Measurements from ENCODE around the gene SELENON.

SELENON gene

GRCh38 chr1:25779388-25779787, 20.6 kb upstream of the SELENON start:
- no peak overlapping the region for H3K9ac ChIP-seq (ENCODE audit: low read length)
- no peaks in the 10 kb centered on the region for H3K9me3 ChIP-seq (ENCODE audit: low read length)
- TF ChIP-seq, protein P1, sequence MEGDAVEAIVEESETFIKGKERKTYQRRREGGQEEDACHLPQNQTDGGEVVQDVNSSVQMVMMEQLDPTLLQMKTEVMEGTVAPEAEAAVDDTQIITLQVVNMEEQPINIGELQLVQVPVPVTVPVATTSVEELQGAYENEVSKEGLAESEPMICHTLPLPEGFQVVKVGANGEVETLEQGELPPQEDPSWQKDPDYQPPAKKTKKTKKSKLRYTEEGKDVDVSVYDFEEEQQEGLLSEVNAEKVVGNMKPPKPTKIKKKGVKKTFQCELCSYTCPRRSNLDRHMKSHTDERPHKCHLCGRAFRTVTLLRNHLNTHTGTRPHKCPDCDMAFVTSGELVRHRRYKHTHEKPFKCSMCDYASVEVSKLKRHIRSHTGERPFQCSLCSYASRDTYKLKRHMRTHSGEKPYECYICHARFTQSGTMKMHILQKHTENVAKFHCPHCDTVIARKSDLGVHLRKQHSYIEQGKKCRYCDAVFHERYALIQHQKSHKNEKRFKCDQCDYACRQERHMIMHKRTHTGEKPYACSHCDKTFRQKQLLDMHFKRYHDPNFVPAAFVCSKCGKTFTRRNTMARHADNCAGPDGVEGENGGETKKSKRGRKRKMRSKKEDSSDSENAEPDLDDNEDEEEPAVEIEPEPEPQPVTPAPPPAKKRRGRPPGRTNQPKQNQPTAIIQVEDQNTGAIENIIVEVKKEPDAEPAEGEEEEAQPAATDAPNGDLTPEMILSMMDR (IDR thresholded peaks at IDR 0.05; ENCODE audit: low read length), result no peak
- no peak for TF ChIP-seq EZH2 (IDR thresholded peaks at IDR 0.05; ENCODE audit: borderline replicate concordance, low read length)
- no peak overlapping the region for H3K4me3 ChIP-seq (ENCODE audit: low read depth, low read length, poor library complexity, severe bottlenecking)
- no peaks in the 10 kb centered on the region for H3K79me2 ChIP-seq (ENCODE audit: insufficient read depth, low read length)
- 0 out of 2 replicates have a peak, but pooled peaks cover 5% of the 10 kb centered on the region for H3F3A ChIP-seq (ENCODE audit: insufficient read depth, low read length)
- H3K4me2 ChIP-seq (ENCODE audit: low read length), result no peak overlapping the region
- peaks cover 18% of the 10 kb centered on the region for H3K4me1 ChIP-seq (ENCODE audit: insufficient read depth, low read length, severe bottlenecking)
- peaks cover 20% of the 10 kb centered on the region for H3K27me3 ChIP-seq (ENCODE audit: insufficient read depth, low read length)
- H3K36me3 ChIP-seq (ENCODE audit: insufficient read depth, low read length), result no peaks in the 10 kb centered on the region
- no peaks in the 10 kb centered on the region for H4K20me1 ChIP-seq (ENCODE audit: insufficient read depth, low read length)
- no peak overlapping the region for H3K27ac ChIP-seq (ENCODE audit: low read depth, low read length, poor library complexity, severe bottlenecking)
- H3K9me2 ChIP-seq (ENCODE audit: low read depth, low read length), result no peaks in the 10 kb centered on the region
- H2AFZ ChIP-seq (ENCODE audit: low read length), result no peak overlapping the region

- Histone ChIP-seq H3K9me3 (ENCODE audit: low read length) (no peaks in the 10 kb centered on the region), H3K79me2 (ENCODE audit: insufficient read depth, low read length) (no peaks in the 10 kb centered on the region), H3K27ac (ENCODE audit: low read depth, low read length, poor library complexity, severe bottlenecking) (no peak overlapping the region), H2AFZ (ENCODE audit: low read length) (no peak overlapping the region), H3K4me2 (ENCODE audit: low read length) (no peak overlapping the region), H3K4me1 (ENCODE audit: insufficient read depth, low read length, severe bottlenecking) (peaks cover 13% of the 10 kb centered on the region), H3K4me3 (ENCODE audit: low read depth, low read length, poor library complexity, severe bottlenecking) (no peak overlapping the region), H3K9ac (ENCODE audit: low read length) (no peak overlapping the region), H3K27me3 (ENCODE audit: insufficient read depth, low read length) (peaks cover 20% of the 10 kb centered on the region), H3K36me3 (ENCODE audit: insufficient read depth, low read length) (no peaks in the 10 kb centered on the region), H3F3A (ENCODE audit: insufficient read depth, low read length) (0 out of 2 replicates have a peak, but pooled peaks cover 5% of the 10 kb centered on the region), H3K9me2 (ENCODE audit: low read depth, low read length) (no peaks in the 10 kb centered on the region), H4K20me1 (ENCODE audit: insufficient read depth, low read length) (no peaks in the 10 kb centered on the region)
- TF ChIP-seq EZH2 (IDR thresholded peaks at IDR 0.05; ENCODE audit: borderline replicate concordance, low read length), result no peak
- TF ChIP-seq, protein P1 (IDR thresholded peaks at IDR 0.05; ENCODE audit: low read length), result no peak
Observed at GRCh38 chr1:25779894-25780293, 20.1 kb upstream of the SELENON start.

- H3K9ac ChIP-seq (ENCODE audit: low read length), result no peak overlapping the region
- H2AFZ ChIP-seq (ENCODE audit: low read length), result no peak overlapping the region
Observed at GRCh38 chr1:25780318-25781129, 19.5 kb upstream of the SELENON start.

More at GRCh38 chr1:25780318-25781129, 19.5 kb upstream of the SELENON start:
- Histone ChIP-seq H3K4me1 (ENCODE audit: insufficient read depth, low read length, severe bottlenecking) (peaks cover 7% of the 10 kb centered on the region), H4K20me1 (ENCODE audit: insufficient read depth, low read length) (no peaks in the 10 kb centered on the region), H3K79me2 (ENCODE audit: insufficient read depth, low read length) (no peaks in the 10 kb centered on the region), H3F3A (ENCODE audit: insufficient read depth, low read length) (0 out of 2 replicates have a peak, but pooled peaks cover 4% of the 10 kb centered on the region), H3K9me2 (ENCODE audit: low read depth, low read length) (no peaks in the 10 kb centered on the region), H3K4me3 (ENCODE audit: low read depth, low read length, poor library complexity, severe bottlenecking) (no peak overlapping the region), H3K27ac (ENCODE audit: low read depth, low read length, poor library complexity, severe bottlenecking) (no peak overlapping the region), H3K36me3 (ENCODE audit: insufficient read depth, low read length) (no peaks in the 10 kb centered on the region), H3K9me3 (ENCODE audit: low read length) (no peaks in the 10 kb centered on the region), H3K27me3 (ENCODE audit: insufficient read depth, low read length) (peaks cover 20% of the 10 kb centered on the region), H3K4me2 (ENCODE audit: low read length) (no peak overlapping the region)
- TF ChIP-seq, protein P1 (IDR thresholded peaks at IDR 0.05; ENCODE audit: low read length), result no peak

Measured in OCI-LY1 (cell line).